A549 (cell line): ENCODE data around the gene KIAA2012.

Source experiments
- TF ChIP-seq, protein P1 (sequence below): fragments of >200 bp; sonication (Bioruptor Twin); formaldehyde crosslinking; IDR thresholded peaks from 3 replicates; pipeline ENCODE4 v1.5.1; 2016
- TF ChIP-seq, protein P2 (sequence below): fragments of 250-450 bp; sonication (Bioruptor Pico); IDR thresholded peaks from 2 replicates; pipeline ENCODE4 v1.5.0; 2021; ENCODE audit warnings: mild to moderate bottlenecking, moderate library complexity, borderline replicate concordance

DNA sequence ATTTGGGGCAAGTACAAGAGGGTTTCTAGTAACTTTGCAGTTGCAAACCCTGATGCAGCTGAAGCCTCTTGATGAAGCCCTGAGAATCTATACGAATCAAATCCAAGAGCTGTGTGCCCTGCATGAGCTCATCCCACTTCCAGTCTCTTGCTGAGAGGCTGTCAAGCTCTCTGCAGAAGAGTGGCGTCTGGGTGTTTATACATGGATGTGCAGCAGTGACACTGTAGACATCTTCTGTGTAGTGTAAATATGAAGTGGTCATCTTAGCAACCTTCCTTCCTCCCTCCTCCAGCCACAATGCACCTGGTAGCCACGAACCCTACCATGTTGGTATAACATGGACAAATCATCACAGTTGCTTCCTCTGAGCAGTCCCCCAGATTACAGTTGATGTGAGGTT, 18.4 kb upstream of the KIAA2012 start:
- TF ChIP-seq, protein P1, sequence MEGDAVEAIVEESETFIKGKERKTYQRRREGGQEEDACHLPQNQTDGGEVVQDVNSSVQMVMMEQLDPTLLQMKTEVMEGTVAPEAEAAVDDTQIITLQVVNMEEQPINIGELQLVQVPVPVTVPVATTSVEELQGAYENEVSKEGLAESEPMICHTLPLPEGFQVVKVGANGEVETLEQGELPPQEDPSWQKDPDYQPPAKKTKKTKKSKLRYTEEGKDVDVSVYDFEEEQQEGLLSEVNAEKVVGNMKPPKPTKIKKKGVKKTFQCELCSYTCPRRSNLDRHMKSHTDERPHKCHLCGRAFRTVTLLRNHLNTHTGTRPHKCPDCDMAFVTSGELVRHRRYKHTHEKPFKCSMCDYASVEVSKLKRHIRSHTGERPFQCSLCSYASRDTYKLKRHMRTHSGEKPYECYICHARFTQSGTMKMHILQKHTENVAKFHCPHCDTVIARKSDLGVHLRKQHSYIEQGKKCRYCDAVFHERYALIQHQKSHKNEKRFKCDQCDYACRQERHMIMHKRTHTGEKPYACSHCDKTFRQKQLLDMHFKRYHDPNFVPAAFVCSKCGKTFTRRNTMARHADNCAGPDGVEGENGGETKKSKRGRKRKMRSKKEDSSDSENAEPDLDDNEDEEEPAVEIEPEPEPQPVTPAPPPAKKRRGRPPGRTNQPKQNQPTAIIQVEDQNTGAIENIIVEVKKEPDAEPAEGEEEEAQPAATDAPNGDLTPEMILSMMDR, result no peak
- TF ChIP-seq, protein P2, sequence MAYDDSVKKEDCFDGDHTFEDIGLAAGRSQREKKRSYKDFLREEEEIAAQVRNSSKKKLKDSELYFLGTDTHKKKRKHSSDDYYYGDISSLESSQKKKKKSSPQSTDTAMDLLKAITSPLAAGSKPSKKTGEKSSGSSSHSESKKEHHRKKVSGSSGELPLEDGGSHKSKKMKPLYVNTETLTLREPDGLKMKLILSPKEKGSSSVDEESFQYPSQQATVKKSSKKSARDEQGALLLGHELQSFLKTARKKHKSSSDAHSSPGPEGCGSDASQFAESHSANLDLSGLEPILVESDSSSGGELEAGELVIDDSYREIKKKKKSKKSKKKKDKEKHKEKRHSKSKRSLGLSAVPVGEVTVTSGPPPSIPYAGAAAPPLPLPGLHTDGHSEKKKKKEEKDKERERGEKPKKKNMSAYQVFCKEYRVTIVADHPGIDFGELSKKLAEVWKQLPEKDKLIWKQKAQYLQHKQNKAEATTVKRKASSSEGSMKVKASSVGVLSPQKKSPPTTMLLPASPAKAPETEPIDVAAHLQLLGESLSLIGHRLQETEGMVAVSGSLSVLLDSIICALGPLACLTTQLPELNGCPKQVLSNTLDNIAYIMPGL (CRISPR knock-in tag), result no peak
